Central memory CD8-positive, alpha-beta T cell (primary cell): Measurements from ENCODE around the gene SORL1.

ENCODE experiments used
- ATAC-seq: fragments of 150-1000 bp; cut with Tn5 transposase; replicated peaks from 2 replicates; pipeline ENCODE4 v1.10.0; 2022; ENCODE audit warnings: mild to moderate bottlenecking, moderate FRiP score, moderate number of reproducible peaks; ENCODE audit not compliant: poor library complexity, severe bottlenecking; ENCODE audit errors: extremely low read depth
- DNase-seq, 2 donors: peaks; one replicate each; pipeline ENCODE4 v3.0.0; 2021; ENCODE audit warnings: low spot score in 2 of 2
- H3K27ac Mint-ChIP-seq: one replicate; pipeline ENCODE4 v1.8.0; 2022; ENCODE audit warnings: low read depth, mild to moderate bottlenecking, moderate library complexity, mixed read lengths
- H3K27me3 Mint-ChIP-seq: one replicate; pipeline ENCODE4 v1.8.0; 2022; ENCODE audit warnings: mixed read lengths
- H3K36me3 Mint-ChIP-seq: one replicate; pipeline ENCODE4 v1.8.0; 2022; ENCODE audit warnings: mild to moderate bottlenecking, moderate library complexity, mixed read lengths; ENCODE audit not compliant: insufficient read depth
- H3K4me1 Mint-ChIP-seq: one replicate; pipeline ENCODE4 v1.8.0; 2022; ENCODE audit warnings: mixed read lengths
- H3K4me3 Mint-ChIP-seq: one replicate; pipeline ENCODE4 v1.8.0; 2022; ENCODE audit warnings: mild to moderate bottlenecking, moderate library complexity, mixed read lengths
- H3K9me3 Mint-ChIP-seq: one replicate; pipeline ENCODE4 v1.8.0; 2022; ENCODE audit warnings: mixed read lengths

The SORL1 gene

DNA sequence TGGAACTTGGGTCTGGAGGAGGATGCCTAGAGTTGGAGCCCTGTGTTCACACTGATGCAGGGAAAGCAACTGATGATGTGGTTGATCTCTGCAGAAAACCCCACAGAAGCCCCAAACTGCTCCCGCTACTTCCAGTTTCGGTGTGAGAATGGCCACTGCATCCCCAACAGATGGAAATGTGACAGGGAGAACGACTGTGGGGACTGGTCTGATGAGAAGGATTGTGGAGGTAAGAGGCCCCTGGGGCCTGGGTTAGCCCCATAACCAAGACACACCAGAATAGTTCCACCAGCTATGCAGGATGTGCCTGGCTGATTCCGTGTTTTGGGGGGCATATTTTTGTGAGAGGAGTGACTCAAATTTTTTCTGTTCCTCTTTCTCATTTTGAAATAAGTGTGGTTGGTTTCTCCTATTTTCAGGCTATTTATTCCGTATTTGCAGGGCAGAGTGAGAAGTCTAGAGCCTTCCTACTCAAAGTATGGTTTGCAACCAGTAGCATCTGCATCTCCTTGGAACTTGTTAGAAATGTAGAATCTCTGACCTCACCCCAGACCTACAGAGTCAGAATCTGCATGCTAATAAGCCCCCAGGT lies 137.9 kb downstream of the SORL1 start:
- peaks cover 70% of the 10 kb centered on the region for H3K36me3 Mint-ChIP-seq
- ATAC-seq (no peak), DNase-seq (no peak)
- H3K4me1 Mint-ChIP-seq: peaks cover 17% of the 10 kb centered on the region
- no peak overlapping the region for H3K4me3 Mint-ChIP-seq
- peak overlapping the region; percentile 77 for H3K27ac Mint-ChIP-seq
- H3K27me3 Mint-ChIP-seq: no peaks in the 10 kb centered on the region
- no peaks in the 10 kb centered on the region for H3K9me3 Mint-ChIP-seq

DNA sequence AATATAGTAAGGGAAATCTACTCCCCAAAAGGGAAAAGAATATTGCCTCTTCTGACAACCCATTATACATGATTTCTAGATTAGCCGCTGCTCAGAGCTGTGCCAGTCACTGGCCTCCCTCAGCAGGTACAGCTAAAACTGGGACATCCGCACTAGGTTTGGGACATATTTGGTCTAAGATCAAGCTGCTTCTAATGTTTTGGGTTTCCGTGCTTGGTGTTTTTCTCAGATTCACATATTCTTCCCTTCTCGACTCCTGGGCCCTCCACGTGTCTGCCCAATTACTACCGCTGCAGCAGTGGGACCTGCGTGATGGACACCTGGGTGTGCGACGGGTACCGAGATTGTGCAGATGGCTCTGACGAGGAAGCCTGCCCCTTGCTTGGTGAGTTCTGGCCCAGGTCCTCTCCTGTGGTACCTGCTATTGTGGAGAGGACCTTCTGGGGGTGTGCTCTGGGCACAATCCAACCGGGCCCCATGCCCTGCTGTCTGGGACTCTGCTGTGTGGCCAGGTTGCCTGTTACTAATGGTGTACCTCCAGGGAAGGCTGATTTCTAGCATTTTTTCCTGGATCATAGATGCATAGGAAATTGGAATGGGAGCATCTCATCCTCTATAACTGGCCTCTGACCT lies 138.8 kb downstream of the SORL1 start:
- ATAC-seq: no peak
- no peaks in the 10 kb centered on the region for H3K9me3 Mint-ChIP-seq
- H3K4me1 Mint-ChIP-seq: peaks cover 17% of the 10 kb centered on the region
- H3K4me3 Mint-ChIP-seq: no peak overlapping the region
- peaks cover 69% of the 10 kb centered on the region for H3K36me3 Mint-ChIP-seq
- H3K27me3 Mint-ChIP-seq: no peaks in the 10 kb centered on the region
- H3K27ac Mint-ChIP-seq: peak overlapping the region; percentile 77
- DNase-seq: no peak

DNA sequence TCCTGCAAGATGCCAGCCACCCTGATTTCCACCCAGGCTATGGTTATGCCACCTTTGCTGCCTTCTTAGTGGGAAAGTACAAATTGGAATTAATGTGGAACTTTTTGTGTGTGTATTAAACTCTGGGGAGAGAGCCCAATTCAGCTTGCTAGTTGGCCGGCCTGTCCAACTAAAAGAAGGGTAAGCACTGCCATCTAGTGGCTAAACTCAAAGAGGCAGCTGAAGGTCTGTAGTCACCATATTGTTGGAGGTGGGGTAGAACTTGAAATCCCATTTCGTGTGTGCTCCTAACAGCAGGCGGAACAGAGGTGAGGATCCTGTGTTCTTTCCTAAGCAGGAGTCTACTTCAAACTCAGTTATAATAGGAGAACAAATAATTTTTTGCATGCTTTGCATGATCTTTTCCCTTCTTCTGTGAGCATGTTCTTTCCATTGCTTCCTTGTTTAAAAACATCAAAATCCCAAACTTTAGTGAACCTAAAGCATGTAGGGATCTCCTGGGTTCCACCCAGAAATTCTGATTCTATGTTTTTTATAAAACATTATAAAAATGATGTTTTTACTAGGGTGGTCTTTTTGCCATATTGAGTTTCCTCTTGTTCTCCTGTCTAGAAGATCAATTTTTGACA lies 139.4 kb downstream of the SORL1 start:
- Mint-ChIP-seq H3K27me3 (no peaks in the 10 kb centered on the region), H3K4me3 (no peak overlapping the region), H3K9me3 (no peaks in the 10 kb centered on the region), H3K4me1 (peaks cover 13% of the 10 kb centered on the region), H3K36me3 (peaks cover 67% of the 10 kb centered on the region), H3K27ac (peak overlapping the region; percentile 77)
- ATAC-seq (peak; percentile 65), DNase-seq (peak; percentile 54 to 69)

DNA sequence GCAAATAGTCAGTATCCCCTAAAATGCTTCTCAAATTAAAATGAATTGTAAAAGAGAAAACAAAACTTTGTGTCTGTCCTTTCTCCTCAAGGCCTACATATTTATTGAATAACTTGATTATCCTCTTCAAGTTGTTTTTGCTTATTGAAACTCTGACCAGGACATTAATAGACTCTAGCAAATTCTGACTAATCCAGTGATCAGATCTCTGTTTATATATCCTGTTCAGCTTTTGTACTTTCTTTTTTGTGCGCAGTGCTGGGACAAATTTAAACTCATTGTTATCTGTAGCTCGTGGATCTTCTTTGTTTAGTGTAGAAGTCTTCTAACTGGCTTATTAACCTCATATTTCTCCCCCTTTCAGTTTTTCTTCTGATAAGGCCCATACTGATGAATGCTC lies 140.6 kb downstream of the SORL1 start:
- peak overlapping the region; percentile 35 for H3K27ac Mint-ChIP-seq
- no peaks in the 10 kb centered on the region for H3K27me3 Mint-ChIP-seq
- peaks cover 75% of the 10 kb centered on the region for H3K36me3 Mint-ChIP-seq

DNA sequence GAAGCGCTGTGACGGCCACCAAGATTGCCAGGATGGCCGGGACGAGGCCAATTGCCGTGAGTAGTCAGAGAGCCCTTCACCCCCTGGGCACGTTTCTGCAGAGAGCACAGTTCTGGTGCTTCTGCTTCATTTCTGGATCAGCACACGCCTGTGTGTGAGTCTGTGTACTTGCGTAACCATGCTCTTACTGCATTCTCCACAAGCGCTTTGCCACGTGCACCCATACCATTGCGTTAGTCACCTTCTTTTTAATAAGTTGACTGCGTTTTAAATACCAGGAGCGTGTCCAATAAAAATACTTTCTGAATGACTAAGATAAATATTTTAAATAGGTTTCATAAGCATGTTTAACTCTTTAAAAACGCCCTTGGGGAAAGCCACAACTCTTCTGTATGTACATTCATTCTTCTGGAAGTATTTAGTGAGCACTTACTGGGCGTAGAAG lies 143.6 kb downstream of the SORL1 start:
- no peak overlapping the region for H3K27ac Mint-ChIP-seq
- DNase-seq: no peak
- H3K27me3 Mint-ChIP-seq: no peaks in the 10 kb centered on the region
- peaks cover 19% of the 10 kb centered on the region for H3K4me1 Mint-ChIP-seq
- no peak overlapping the region for H3K4me3 Mint-ChIP-seq
- H3K9me3 Mint-ChIP-seq: no peaks in the 10 kb centered on the region
- ATAC-seq: no peak
- peaks cover 72% of the 10 kb centered on the region for H3K36me3 Mint-ChIP-seq

More for the DNA sequence above, 140.6 kb downstream of the SORL1 start:
- Mint-ChIP-seq H3K9me3 (no peaks in the 10 kb centered on the region), H3K4me3 (no peak overlapping the region), H3K4me1 (peaks cover 15% of the 10 kb centered on the region)
- ATAC-seq (no peak), DNase-seq (no peak)

DNA sequence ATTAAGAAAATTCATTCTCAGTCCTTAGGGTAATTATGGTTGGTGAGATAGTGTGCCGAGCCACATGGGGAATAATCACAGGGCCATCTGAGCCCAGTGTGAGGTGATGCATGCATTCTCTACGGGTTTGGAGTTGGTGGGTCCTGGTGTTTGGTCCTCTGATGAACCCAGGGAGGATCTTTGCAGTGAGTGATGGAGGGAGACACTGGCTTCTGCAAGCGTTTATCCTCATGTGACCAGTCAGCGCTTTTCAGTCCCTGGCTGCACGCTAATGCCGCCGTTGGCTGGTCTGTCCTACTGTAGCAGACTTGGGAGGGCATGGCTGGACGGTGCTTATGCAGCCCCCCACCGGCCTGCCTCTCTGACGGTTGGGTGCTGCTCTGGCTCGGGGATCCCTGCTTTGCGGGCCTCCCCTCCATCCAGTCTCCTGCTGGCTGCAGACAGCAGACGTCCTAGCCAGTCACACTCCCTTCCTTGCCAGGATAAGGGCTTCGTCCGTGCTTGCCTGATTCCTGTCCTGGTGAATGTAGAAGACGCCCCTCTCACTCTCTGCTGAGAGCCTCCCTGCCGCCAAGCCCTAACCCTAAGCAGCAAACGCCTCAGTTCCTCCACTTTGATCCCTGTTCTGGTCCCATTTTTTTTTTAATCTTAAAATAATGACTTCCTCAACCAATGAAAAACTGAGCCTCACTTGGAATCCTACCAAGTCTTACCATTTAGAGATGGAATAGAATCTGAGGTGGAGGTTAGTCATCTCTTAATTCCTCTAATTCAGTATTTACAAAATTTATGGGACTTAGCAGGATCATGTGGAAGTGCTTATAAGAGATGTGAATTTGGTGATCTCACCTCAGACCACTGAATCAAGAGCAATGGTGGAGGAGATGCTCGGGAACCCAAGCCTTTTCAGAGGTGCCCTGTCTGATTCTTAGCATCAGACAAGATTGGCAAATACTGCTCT lies 144.4 kb downstream of the SORL1 start:
- Mint-ChIP-seq H3K4me1 (peaks cover 19% of the 10 kb centered on the region), H3K27me3 (no peaks in the 10 kb centered on the region), H3K27ac (no peak overlapping the region), H3K36me3 (peaks cover 66% of the 10 kb centered on the region), H3K4me3 (no peak overlapping the region), H3K9me3 (no peaks in the 10 kb centered on the region)
- no peak for ATAC-seq
- no peak for DNase-seq

DNA sequence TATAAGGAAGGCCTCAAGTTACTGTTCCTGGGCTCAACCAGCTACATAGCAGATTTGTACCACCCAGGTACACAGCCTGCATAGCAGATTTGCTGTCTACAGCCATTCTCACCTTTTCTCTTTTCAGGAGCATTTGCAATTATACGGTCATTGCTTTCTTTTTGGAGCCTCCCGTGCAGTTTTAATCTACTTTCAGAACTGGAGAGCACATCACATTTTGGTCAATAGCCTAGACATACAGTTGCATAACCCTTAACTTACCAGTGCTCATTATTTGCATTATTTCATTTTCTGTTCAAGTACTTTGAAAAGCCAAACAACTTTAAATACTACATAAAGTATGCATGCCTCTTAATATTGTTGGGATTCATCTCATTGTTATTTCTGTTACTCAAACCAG lies 151.2 kb downstream of the SORL1 start:
- H3K27me3 Mint-ChIP-seq: no peaks in the 10 kb centered on the region
- DNase-seq (no peak), ATAC-seq (no peak)
- no peaks in the 10 kb centered on the region for H3K9me3 Mint-ChIP-seq
- H3K27ac Mint-ChIP-seq: no peak overlapping the region
- peaks cover 17% of the 10 kb centered on the region for H3K4me1 Mint-ChIP-seq
- peaks cover 72% of the 10 kb centered on the region for H3K36me3 Mint-ChIP-seq
- no peak overlapping the region for H3K4me3 Mint-ChIP-seq

DNA sequence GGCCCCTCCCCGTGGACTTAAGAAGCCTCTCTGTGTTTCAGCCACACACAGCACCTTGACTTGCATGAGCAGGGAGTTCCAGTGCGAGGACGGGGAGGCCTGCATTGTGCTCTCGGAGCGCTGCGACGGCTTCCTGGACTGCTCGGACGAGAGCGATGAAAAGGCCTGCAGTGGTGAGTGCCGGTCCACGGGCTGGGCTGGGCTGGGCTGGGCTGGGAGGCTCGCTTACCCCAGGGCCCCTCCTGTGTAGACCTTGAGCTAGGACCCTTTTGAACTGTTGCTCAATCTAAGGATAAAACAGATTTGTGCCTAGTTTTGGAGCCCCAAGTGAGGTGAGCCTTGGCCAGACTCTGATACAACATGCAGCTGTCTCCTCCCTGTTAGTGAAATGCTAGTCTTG lies 152.0 kb downstream of the SORL1 start:
- Mint-ChIP-seq H3K36me3 (peaks cover 74% of the 10 kb centered on the region), H3K9me3 (no peaks in the 10 kb centered on the region), H3K27ac (no peak overlapping the region), H3K4me1 (peaks cover 17% of the 10 kb centered on the region), H3K27me3 (no peaks in the 10 kb centered on the region), H3K4me3 (no peak overlapping the region)
- no peak for ATAC-seq
- DNase-seq: no peak

DNA sequence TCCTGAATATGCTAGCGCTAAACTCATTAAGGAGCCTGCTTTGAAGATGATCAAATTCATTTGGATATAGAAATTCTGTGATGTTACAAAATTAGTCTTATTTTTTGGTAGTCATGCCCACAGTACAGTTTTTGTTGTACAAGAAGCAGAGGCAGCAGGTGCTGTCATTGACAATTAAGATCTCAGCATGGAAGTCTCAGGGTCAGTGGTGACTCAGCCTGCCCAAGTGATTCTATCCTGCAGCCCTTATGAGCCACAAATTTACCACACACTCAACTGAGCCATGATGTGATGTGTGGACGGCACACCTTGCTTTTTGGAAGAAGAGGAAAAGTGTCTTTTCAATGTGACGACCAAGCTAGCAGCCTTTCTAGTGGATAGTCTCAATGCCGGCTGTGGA lies 154.2 kb downstream of the SORL1 start:
- no peaks in the 10 kb centered on the region for H3K9me3 Mint-ChIP-seq
- H3K27me3 Mint-ChIP-seq: no peaks in the 10 kb centered on the region
- DNase-seq (no peak), ATAC-seq (no peak)
- no peak overlapping the region for H3K27ac Mint-ChIP-seq
- peaks cover 6% of the 10 kb centered on the region for H3K4me1 Mint-ChIP-seq
- H3K4me3 Mint-ChIP-seq: no peak overlapping the region
- H3K36me3 Mint-ChIP-seq: peaks cover 81% of the 10 kb centered on the region

DNA sequence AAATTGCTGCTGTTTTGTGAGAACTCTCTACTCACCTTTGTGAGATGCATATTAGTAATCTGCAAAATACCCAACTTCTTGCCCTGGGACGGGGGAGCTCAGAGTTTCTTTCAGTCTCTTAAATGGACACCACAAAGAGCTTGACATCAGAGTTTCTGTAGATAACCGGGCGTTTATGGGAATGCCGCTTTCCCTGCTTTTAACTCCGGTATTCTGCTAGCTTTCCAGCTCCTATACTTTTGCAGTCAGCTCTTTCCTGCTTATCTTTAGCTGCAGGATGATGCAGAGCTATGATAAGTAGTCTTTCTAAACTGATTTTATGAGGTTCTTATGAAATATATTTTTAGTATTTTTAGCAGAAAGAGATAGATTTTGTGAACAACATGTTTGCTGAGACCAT lies 155.2 kb downstream of the SORL1 start:
- Mint-ChIP-seq H3K9me3 (no peaks in the 10 kb centered on the region), H3K4me1 (peaks cover 5% of the 10 kb centered on the region), H3K27ac (no peak overlapping the region), H3K27me3 (no peaks in the 10 kb centered on the region), H3K36me3 (peaks cover 81% of the 10 kb centered on the region), H3K4me3 (no peak overlapping the region)
- no peak for DNase-seq
- no peak for ATAC-seq

DNA sequence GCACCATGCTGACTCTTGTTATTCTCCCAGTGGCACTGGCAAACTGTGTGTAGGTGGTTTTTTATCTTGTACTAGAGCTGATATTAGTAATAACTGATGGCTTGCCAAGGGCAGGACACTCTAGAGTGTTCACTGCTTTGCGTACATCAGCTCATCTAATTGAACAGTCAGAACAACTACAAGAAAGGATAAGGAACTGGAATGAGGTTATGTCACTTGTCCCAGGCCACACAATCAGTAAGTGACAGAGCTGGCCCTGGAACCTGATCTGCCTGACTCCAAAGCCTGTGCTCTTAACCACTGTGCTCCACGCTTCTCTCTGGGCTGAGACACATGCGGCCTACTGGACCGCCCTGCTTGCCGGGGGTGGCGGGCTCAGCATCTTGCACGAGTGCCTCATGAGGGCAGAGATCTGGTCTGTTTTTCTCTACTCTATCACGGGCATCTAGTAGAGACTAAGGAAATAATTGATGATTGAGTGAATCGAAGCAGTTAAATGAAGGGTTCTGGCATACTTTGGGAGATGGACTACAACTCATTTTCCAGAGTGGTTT lies 156.5 kb downstream of the SORL1 start:
- H3K36me3 Mint-ChIP-seq: peaks cover 85% of the 10 kb centered on the region
- no peak overlapping the region for H3K4me3 Mint-ChIP-seq
- DNase-seq (no peak), ATAC-seq (no peak)
- H3K9me3 Mint-ChIP-seq: no peaks in the 10 kb centered on the region
- H3K27me3 Mint-ChIP-seq: no peaks in the 10 kb centered on the region
- H3K4me1 Mint-ChIP-seq: no peaks in the 10 kb centered on the region
- H3K27ac Mint-ChIP-seq: peak overlapping the region; percentile 51

DNA sequence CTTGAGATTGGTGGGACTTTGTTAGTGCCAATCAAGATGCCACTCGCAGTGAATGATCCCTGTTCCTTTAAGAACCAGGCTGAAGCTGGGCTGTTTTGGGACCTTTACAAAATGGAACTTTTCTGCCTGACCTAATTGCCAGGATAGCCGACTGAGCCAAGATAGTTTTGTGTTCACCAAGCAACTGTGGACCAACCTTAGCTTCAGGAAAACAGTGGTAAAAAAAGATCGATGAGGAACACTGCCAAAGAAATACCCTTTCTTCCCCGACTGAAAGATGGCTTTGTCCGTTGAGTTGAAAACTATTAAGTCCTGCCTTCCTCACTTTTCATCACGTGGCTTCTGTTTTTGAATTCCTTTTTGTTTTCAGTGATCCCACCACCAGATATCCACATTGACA lies 158.6 kb downstream of the SORL1 start:
- Mint-ChIP-seq H3K27me3 (no peaks in the 10 kb centered on the region), H3K27ac (no peak overlapping the region), H3K4me1 (peaks cover 6% of the 10 kb centered on the region), H3K4me3 (no peak overlapping the region), H3K36me3 (peaks cover 87% of the 10 kb centered on the region), H3K9me3 (no peaks in the 10 kb centered on the region)
- no peak for DNase-seq
- no peak for ATAC-seq
